Cardiac muscle cell (in vitro differentiated cells and primary cell): ENCODE measurements around the gene CYB5D1. TPM values are rescaled to one million over a fixed set of nuclear protein-coding genes. Genes with fewer than 3 reads are reported as not detected.
A peak's percentile ranks its signal among the peaks of the same experiment; 100 is the strongest.

ENCODE experiments used
- DNase-seq, 2 donors: peaks; one replicate each; pipeline versions ENCODE4 v3.0.0 to v3.0.0-alpha.2; 2010 to 2017; ENCODE audit warnings: low read depth in 1 of 2, low spot score in 1 of 2
- H3K27ac ChIP-seq: fragments of 200-600 bp; sonication (generic); 2 replicates; pipeline ENCODE4 v1.5.1; 2016
- H3K27me3 ChIP-seq: fragments of 200-600 bp; sonication (generic); 2 replicates; pipeline ENCODE4 v1.6.0; 2016; ENCODE audit warnings: control low read depth
- H3K36me3 ChIP-seq: fragments of 200-600 bp; sonication (generic); 2 replicates; pipeline ENCODE4 v1.5.1; 2016; ENCODE audit warnings: control low read depth
- H3K4me1 ChIP-seq: fragments of 200-600 bp; sonication (generic); 2 replicates; pipeline ENCODE4 v1.8.1; 2017; ENCODE audit warnings: low read depth, mild to moderate bottlenecking, mixed run types
- H3K4me3 ChIP-seq: fragments of 200-600 bp; sonication (generic); 2 replicates; pipeline ENCODE4 v1.5.1; 2016; ENCODE audit warnings: mild to moderate bottlenecking
- H3K9me3 ChIP-seq: fragments of 200-600 bp; sonication (generic); 2 replicates; pipeline ENCODE4 v1.5.1; 2017; ENCODE audit warnings: low read depth, mild to moderate bottlenecking, control low read depth
- CTCF ChIP-seq: IDR thresholded peaks from 2 replicates; pipeline ENCODE4 v1.5.1; 2012; ENCODE audit warnings: low read depth, mild to moderate bottlenecking, low read length
- polyA plus RNA-seq: library from polyadenylated mRNA; unstranded; fragments of >200 nt; fragmentation: Nextera tagmentation; extraction: Ambion mirVana; gene quantifications from 2 replicates; pipeline ENCODE4 v1.2.1, GENCODE V29; 2016
- total RNA-seq: library from RNA; depleted of rRNA; stranded (reverse); fragments of >200 nt; gene quantifications from 2 replicates; pipeline ENCODE4 v1.2.3, GENCODE V29; 2016

The CYB5D1 gene
- total and polyA plus RNA-seq, 2 experiments from 2014 or later: 13.7 to 14.0 TPM

- Histone ChIP-seq H3K9me3 (no peaks in the 10 kb centered on the region), H3K27me3 (no peaks in the 10 kb centered on the region), H3K4me3 (no peak overlapping the region), H3K36me3 (no peaks in the 10 kb centered on the region), H3K4me1 (peaks cover 5% of the 10 kb centered on the region), H3K27ac (no peak overlapping the region)
- DNase-seq: no peak
- TF ChIP-seq CTCF: no peak
Measured at GRCh38 chr17:7831233-7831632, 26.6 kb upstream of the CYB5D1 start.

- H3K27ac ChIP-seq: no peak overlapping the region
- no peak for DNase-seq
- no peaks in the 10 kb centered on the region for H3K27me3 ChIP-seq
- no peak for TF ChIP-seq CTCF
- no peak overlapping the region for H3K4me3 ChIP-seq
- no peaks in the 10 kb centered on the region for H3K36me3 ChIP-seq
- H3K4me1 ChIP-seq: peaks cover 5% of the 10 kb centered on the region
- H3K9me3 ChIP-seq: no peaks in the 10 kb centered on the region
Measured at GRCh38 chr17:7832431-7832830, 25.4 kb upstream of the CYB5D1 start.

GRCh38 chr17:7833011-7833794 lies 24.6 kb upstream of the CYB5D1 start:
- no peak overlapping the region for H3K27ac ChIP-seq
- H3K36me3 ChIP-seq: no peaks in the 10 kb centered on the region
- H3K27me3 ChIP-seq: no peaks in the 10 kb centered on the region
- H3K4me3 ChIP-seq: peak overlapping the region; percentile 84
- TF ChIP-seq CTCF: no peak
- DNase-seq: no peak
- peaks cover 8% of the 10 kb centered on the region for H3K4me1 ChIP-seq
- no peaks in the 10 kb centered on the region for H3K9me3 ChIP-seq

- peak; percentile 96 for DNase-seq
- no peaks in the 10 kb centered on the region for H3K27me3 ChIP-seq
- H3K9me3 ChIP-seq: no peaks in the 10 kb centered on the region
- peak within 1 kb of the TSS; percentile 69 for H3K27ac ChIP-seq
- no peak for TF ChIP-seq CTCF
- H3K4me3 ChIP-seq: peak within 1 kb of the TSS; percentile 84
- H3K4me1 ChIP-seq: peaks cover 12% of the 10 kb centered on the region
- H3K36me3 ChIP-seq: no peaks in the 10 kb centered on the region
Measured at GRCh38 chr17:7833795-7834541, 23.8 kb upstream of the CYB5D1 start, which contains the start of gene KDM6B. Gene KDM6B (plus strand): TSS chr17:7834217. CDS start chr17:7845555, 11,338 bp downstream.

- no peak for TF ChIP-seq CTCF
- DNase-seq: no peak
- Histone ChIP-seq H3K27ac (peak overlapping the region; percentile 69), H3K27me3 (no peaks in the 10 kb centered on the region), H3K36me3 (no peaks in the 10 kb centered on the region), H3K4me3 (peak overlapping the region; percentile 84), H3K4me1 (peaks cover 15% of the 10 kb centered on the region), H3K9me3 (no peaks in the 10 kb centered on the region)
Measured at GRCh38 chr17:7834542-7834956, 23.3 kb upstream of the CYB5D1 start.
